Fibroblast of lung (primary cell): ENCODE data around the gene WAC. TPM values are rescaled to one million over a fixed set of nuclear protein-coding genes. Genes with fewer than 3 reads are reported as not detected.
"Not testable (repeated sequence)": the region's sequence is repeated elsewhere in the genome, so short reads cannot be mapped to it uniquely, and the experiment has no call there.

Experiments
- DNase-seq, 2 donors: peaks; one replicate each; pipeline versions ENCODE4 v3.0.0 to v3.0.0-alpha.2; 2010; ENCODE audit warnings: low read depth in 2 of 2
- H2AFZ ChIP-seq: 2 replicates; pipeline ENCODE4 v1.5.1; 2012; ENCODE audit warnings: low read length, control low read depth, inconsistent platforms
- H3K27ac ChIP-seq: 2 replicates; pipeline ENCODE4 v1.5.1; 2011; ENCODE audit warnings: low read length, control low read depth; ENCODE audit not compliant: insufficient read depth
- H3K27me3 ChIP-seq: 2 replicates; pipeline ENCODE4 v1.5.1; 2011; ENCODE audit warnings: mild to moderate bottlenecking, low read length; ENCODE audit not compliant: control insufficient read depth, insufficient read depth
- H3K36me3 ChIP-seq: 2 replicates; pipeline ENCODE4 v1.5.1; 2011; ENCODE audit warnings: low read length; ENCODE audit not compliant: control insufficient read depth, insufficient read depth
- H3K4me1 ChIP-seq: 2 replicates; pipeline ENCODE4 v1.5.1; 2011; ENCODE audit warnings: low read length; ENCODE audit not compliant: control insufficient read depth, insufficient read depth; ENCODE audit errors: extremely low read depth
- H3K4me2 ChIP-seq: 2 replicates; pipeline ENCODE4 v1.5.1; 2011; ENCODE audit warnings: low read length, control low read depth; ENCODE audit not compliant: insufficient read depth; ENCODE audit errors: extremely low read depth
- H3K4me3 ChIP-seq, 4 experiments: fragments of 200-600 bp in 1 of 4; sonication (generic) in 1 of 4; replicated peaks in 1 of 4; 2 replicates each; pipeline ENCODE4 v1.5.1; 2011 to 2016; ENCODE audit warnings: low read length in 4 of 4, low read depth in 3 of 4, mild to moderate bottlenecking in 3 of 4, control low read depth in 2 of 4, inconsistent platforms in 1 of 4, mixed read lengths in 1 of 4; ENCODE audit not compliant: insufficient read depth in 1 of 4; ENCODE audit errors: control extremely low read depth in 1 of 4
- H3K79me2 ChIP-seq: 2 replicates; pipeline ENCODE4 v1.5.1; 2012; ENCODE audit warnings: mild to moderate bottlenecking, low read length, inconsistent platforms; ENCODE audit not compliant: control insufficient read depth, insufficient read depth
- H3K9ac ChIP-seq: 2 replicates; pipeline ENCODE4 v1.5.1; 2011; ENCODE audit warnings: mild to moderate bottlenecking, low read length, control low read depth; ENCODE audit not compliant: insufficient read depth
- H3K9me3 ChIP-seq: 2 replicates; pipeline ENCODE4 v1.5.1; 2012; ENCODE audit warnings: low read depth, low read length; ENCODE audit not compliant: control insufficient read depth, insufficient read depth
- H4K20me1 ChIP-seq: 2 replicates; pipeline ENCODE4 v1.5.1; 2011; ENCODE audit warnings: low read length; ENCODE audit not compliant: control insufficient read depth, insufficient read depth; ENCODE audit errors: extremely low read depth
- CTCF ChIP-seq, 2 donors: IDR thresholded peaks in 1 of 2; conservative IDR thresholded peaks in 1 of 2; 1 replicate in 1 of 2; 2 replicates in 1 of 2; pipeline ENCODE4 v1.5.1; 2011 to 2012; ENCODE audit warnings: low read length in 2 of 2, control low read depth in 1 of 2, inconsistent platforms in 1 of 2, low read depth in 1 of 2, mild to moderate bottlenecking in 1 of 2
- EZH2 ChIP-seq: IDR thresholded peaks from 2 replicates; pipeline ENCODE4 v1.5.1; 2012; ENCODE audit warnings: low read length, control low read depth, mild to moderate bottlenecking; ENCODE audit errors: missing control alignments
- polyA minus RNA-seq: library from RNA; depleted of rRNA, polyadenylated mRNA; stranded (reverse); fragments of >200 nt; gene quantifications from 2 replicates; pipeline ENCODE4 v1.2.3, GENCODE V29; 2011; ENCODE audit warnings: low replicate concordance
- polyA plus RNA-seq, 2 donors: library from polyadenylated mRNA; depleted of rRNA in 1 of 2; stranded (reverse) in 1 of 2; unstranded in 1 of 2; fragments of >200 nt; gene quantifications; 2 replicates each; pipeline ENCODE4 v1.2.1, GENCODE V29; 2011 to 2012; ENCODE audit warnings: missing spikeins in 1 of 2
- total RNA-seq: library from RNA; depleted of rRNA; stranded (reverse); fragments of >200 nt; gene quantifications from 2 replicates; pipeline ENCODE4 v1.2.1, GENCODE V29; 2014

WAC gene, protein sequence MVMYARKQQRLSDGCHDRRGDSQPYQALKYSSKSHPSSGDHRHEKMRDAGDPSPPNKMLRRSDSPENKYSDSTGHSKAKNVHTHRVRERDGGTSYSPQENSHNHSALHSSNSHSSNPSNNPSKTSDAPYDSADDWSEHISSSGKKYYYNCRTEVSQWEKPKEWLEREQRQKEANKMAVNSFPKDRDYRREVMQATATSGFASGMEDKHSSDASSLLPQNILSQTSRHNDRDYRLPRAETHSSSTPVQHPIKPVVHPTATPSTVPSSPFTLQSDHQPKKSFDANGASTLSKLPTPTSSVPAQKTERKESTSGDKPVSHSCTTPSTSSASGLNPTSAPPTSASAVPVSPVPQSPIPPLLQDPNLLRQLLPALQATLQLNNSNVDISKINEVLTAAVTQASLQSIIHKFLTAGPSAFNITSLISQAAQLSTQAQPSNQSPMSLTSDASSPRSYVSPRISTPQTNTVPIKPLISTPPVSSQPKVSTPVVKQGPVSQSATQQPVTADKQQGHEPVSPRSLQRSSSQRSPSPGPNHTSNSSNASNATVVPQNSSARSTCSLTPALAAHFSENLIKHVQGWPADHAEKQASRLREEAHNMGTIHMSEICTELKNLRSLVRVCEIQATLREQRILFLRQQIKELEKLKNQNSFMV
- total RNA-seq (52.4 and 65.7 TPM in 2 replicates), polyA plus RNA-seq (76.1 and 94.2 TPM in 2 replicates), polyA minus RNA-seq (20.3 and 38.6 TPM in 2 replicates)
- 41.9 and 53.1 TPM in 2 replicates for polyA plus RNA-seq (2012)

- H2AFZ ChIP-seq = peak within 1 kb of the TSS; percentile 92
- H3K27ac ChIP-seq = peak within 1 kb of the TSS; percentile 99
- no peaks in the 10 kb centered on the region for H3K9me3 ChIP-seq
- H3K79me2 ChIP-seq = peaks cover 60% of the 10 kb centered on the region
- peaks cover 9% of the 10 kb centered on the region for H3K36me3 ChIP-seq
- H3K9ac ChIP-seq = peak within 1 kb of the TSS; percentile 100
- peak; percentile 88 to 94 for DNase-seq
- H3K4me2 ChIP-seq = peak within 1 kb of the TSS; percentile 85
- no peaks in the 10 kb centered on the region for H3K27me3 ChIP-seq
- H4K20me1 ChIP-seq = peaks cover 3% of the 10 kb centered on the region
- H3K4me1 ChIP-seq = peaks cover 2% of the 10 kb centered on the region
- H3K4me3 ChIP-seq = peak within 1 kb of the TSS; percentile 88 to 94 (median 92)
- TF ChIP-seq EZH2 (no peak), CTCF (conservative IDR thresholded peaks at IDR 0.05 in 1 of 2, IDR thresholded peaks at IDR 0.05 in 1 of 2; ENCODE audit: low read depth in 1 of 2, low read length in 2 of 2) (no peak)
Observed at GRCh38 chr10:28532337-28533185, at the start of gene WAC. TSS of gene WAC (plus strand) at chr10:28533118. CDS start at chr10:28533580, 462 bp downstream.

- Histone ChIP-seq H3K79me2 (no peaks in the 10 kb centered on the region), H2AFZ (no peak overlapping the region), H4K20me1 (no peaks in the 10 kb centered on the region), H3K4me2 (no peak overlapping the region), H3K9me3 (no peaks in the 10 kb centered on the region), H3K4me3 (no peak overlapping the region), H3K27ac (no peak overlapping the region), H3K4me1 (no peaks in the 10 kb centered on the region), H3K36me3 (no peaks in the 10 kb centered on the region), H3K27me3 (no peaks in the 10 kb centered on the region), H3K9ac (no peak overlapping the region)
- TF ChIP-seq EZH2 (no peak), CTCF (conservative IDR thresholded peaks at IDR 0.05 in 1 of 2, IDR thresholded peaks at IDR 0.05 in 1 of 2; ENCODE audit: low read depth in 1 of 2, low read length in 2 of 2) (no peak)
- no peak for DNase-seq
Observed at GRCh38 chr10:28489206-28489605, 43.7 kb upstream of the WAC start.

DNA sequence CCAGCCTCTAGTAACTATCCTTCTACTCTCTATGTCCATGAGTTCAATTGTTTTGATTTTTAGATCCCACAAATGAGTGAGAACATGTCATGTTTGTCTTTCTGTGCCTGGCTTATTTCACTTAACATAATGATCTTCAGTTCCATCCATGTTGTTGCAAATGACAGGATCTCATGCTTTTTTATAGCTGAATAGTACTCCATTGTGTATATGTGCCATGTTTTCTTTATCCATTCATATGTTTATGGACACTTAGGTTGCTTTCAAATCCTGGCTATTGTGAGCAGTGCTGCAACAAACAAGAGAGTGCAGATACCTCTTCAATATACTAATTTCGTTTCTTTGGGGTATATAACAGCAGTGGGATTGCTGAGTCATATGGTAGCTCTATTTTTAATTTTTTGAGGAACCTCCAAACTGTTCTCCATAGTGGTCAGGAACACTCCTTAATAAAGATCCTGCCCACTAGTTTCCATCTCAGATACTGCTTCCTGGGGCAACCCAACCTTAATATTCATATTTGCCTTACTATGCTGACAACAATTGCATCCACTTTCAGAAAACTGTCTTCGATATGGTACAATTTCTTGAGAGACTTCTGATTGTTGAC, 42.6 kb upstream of the WAC start:
- H3K4me2 ChIP-seq, H3K9ac ChIP-seq, H3K36me3 ChIP-seq, H3K9me3 ChIP-seq, H3K79me2 ChIP-seq, H3K4me3 ChIP-seq, DNase-seq, H4K20me1 ChIP-seq, H3K27ac ChIP-seq, H2AFZ ChIP-seq, H3K4me1 ChIP-seq, H3K27me3 ChIP-seq: not testable (repeated sequence)
